T-cell (primary cell): ENCODE results near the gene GPR78. TPM values are rescaled to one million over a fixed set of nuclear protein-coding genes. Genes with fewer than 3 reads are reported as not detected.
"Not testable (repeated sequence)": the region's sequence is repeated elsewhere in the genome, so short reads cannot be mapped to it uniquely, and the experiment has no call there.

Experiments
- ATAC-seq, 4 experiments: fragments of 200-7000 bp in 3 of 4; fragments of 150-1000 bp in 1 of 4; cut with Tn5 transposase; replicated peaks in 1 of 4; 1 replicate in 3 of 4; 2 replicates in 1 of 4; pipeline ENCODE4 v1.10.0; 2021; ENCODE audit warnings: moderate library complexity in 3 of 4, mild to moderate bottlenecking in 2 of 4, moderate number of reproducible peaks in 1 of 4
- CTCF ChIA-PET, 2 donors: fragments of 300-600 bp; sonication (Branson Sonifier 250); formaldehyde crosslinking; loops; one replicate each; lab custom pipeline; 2022; ENCODE audit warnings: antibody characterized with exemption in 2 of 2; lab: Charles Lee
- POLR2A ChIA-PET, 2 donors: fragments of 300-600 bp; sonication (Branson Sonifier 250); formaldehyde crosslinking; loops; one replicate each; lab custom pipeline; 2022; ENCODE audit warnings: antibody characterized with exemption in 2 of 2; lab: Charles Lee
- DNase-seq, 35 experiments: peaks; one replicate each; pipeline versions ENCODE4 v3.0.0 to v3.0.0-alpha.2; 2013 to 2023
- H3K27ac ChIP-seq: one replicate; pipeline ENCODE4 v1.5.1; 2013; ENCODE audit warnings: low read length
- H3K27me3 ChIP-seq, 2 experiments: replicated peaks in 1 of 2; 1 replicate in 1 of 2; 2 replicates in 1 of 2; pipeline versions ENCODE4 v1.6.1 to v1.7.0; 2013; ENCODE audit warnings: low read length in 1 of 2, mixed read lengths in 1 of 2; ENCODE audit not compliant: control insufficient read depth in 2 of 2, insufficient read depth in 2 of 2; ENCODE audit errors: extremely low read depth in 1 of 2
- H3K36me3 ChIP-seq, 2 donors: 1 replicate in 1 of 2; 2 replicates in 1 of 2; pipeline versions ENCODE4 v1.6.1 to v1.7.0; 2013; ENCODE audit warnings: low read length in 1 of 2; ENCODE audit not compliant: control insufficient read depth in 2 of 2, insufficient read depth in 1 of 2; ENCODE audit errors: extremely low read depth in 1 of 2
- H3K4me1 ChIP-seq, 2 experiments: 1 replicate in 1 of 2; 2 replicates in 1 of 2; pipeline versions ENCODE4 v1.6.1 to v1.7.0; 2013; ENCODE audit warnings: low read length in 2 of 2, mixed read lengths in 1 of 2; ENCODE audit not compliant: insufficient read depth in 2 of 2, control insufficient read depth in 1 of 2; ENCODE audit errors: extremely low read depth in 1 of 2
- H3K4me3 ChIP-seq, 2 donors: 1 replicate in 1 of 2; 2 replicates in 1 of 2; pipeline versions ENCODE4 v1.5.1 to v1.7.0; 2013; ENCODE audit warnings: mild to moderate bottlenecking in 2 of 2, low read length in 1 of 2, moderate library complexity in 1 of 2; ENCODE audit not compliant: control insufficient read depth in 1 of 2; ENCODE audit errors: extremely low read depth in 1 of 2
- H3K9me3 ChIP-seq: 2 replicates; pipeline ENCODE4 v1.7.0; 2013
- H3K27ac Mint-ChIP-seq, 2 donors: one replicate each; pipeline ENCODE4 v1.8.0; 2020 to 2021; ENCODE audit warnings: mild to moderate bottlenecking in 2 of 2, mixed read lengths in 2 of 2
- H3K27me3 Mint-ChIP-seq, 2 donors: one replicate each; pipeline ENCODE4 v1.8.0; 2021 to 2022; ENCODE audit warnings: mixed read lengths in 2 of 2
- H3K36me3 Mint-ChIP-seq: one replicate; pipeline ENCODE4 v1.8.0; 2021; ENCODE audit warnings: mixed read lengths
- H3K4me1 Mint-ChIP-seq, 3 donors: one replicate each; pipeline ENCODE4 v1.8.0; 2020 to 2022; ENCODE audit warnings: mixed read lengths in 3 of 3, mild to moderate bottlenecking in 1 of 3
- H3K4me3 Mint-ChIP-seq, 3 donors: one replicate each; pipeline ENCODE4 v1.8.0; 2020 to 2022; ENCODE audit warnings: mild to moderate bottlenecking in 3 of 3, mixed read lengths in 3 of 3, moderate library complexity in 3 of 3
- H3K9me3 Mint-ChIP-seq, 3 donors: one replicate each; pipeline ENCODE4 v1.8.0; 2020 to 2022; ENCODE audit warnings: mixed read lengths in 3 of 3
- WGBS: methylation state at CpG from one replicate; pipeline ENCODE4 v1.1.5; 2013; ENCODE audit warnings: missing lambda C conversion rate; ENCODE audit not compliant: insufficient coverage; 5-methylcytosine and 5-hydroxymethylcytosine counted together
- total RNA-seq, 35 experiments: library from RNA in 6 of 35; stranded (reverse) in 6 of 35; fragments of 120-200 nt in 1 of 35; gene quantifications; one replicate each; pipeline versions ENCODE4 v1.2.1 to v1.2.4 and lab custom pipeline; 2013 to 2026

The GPR78 gene
- total RNA-seq, 5 donors from 2014 or later (not counting 1 experiment from before 2014, with no cell fraction given), result not detected

DNA sequence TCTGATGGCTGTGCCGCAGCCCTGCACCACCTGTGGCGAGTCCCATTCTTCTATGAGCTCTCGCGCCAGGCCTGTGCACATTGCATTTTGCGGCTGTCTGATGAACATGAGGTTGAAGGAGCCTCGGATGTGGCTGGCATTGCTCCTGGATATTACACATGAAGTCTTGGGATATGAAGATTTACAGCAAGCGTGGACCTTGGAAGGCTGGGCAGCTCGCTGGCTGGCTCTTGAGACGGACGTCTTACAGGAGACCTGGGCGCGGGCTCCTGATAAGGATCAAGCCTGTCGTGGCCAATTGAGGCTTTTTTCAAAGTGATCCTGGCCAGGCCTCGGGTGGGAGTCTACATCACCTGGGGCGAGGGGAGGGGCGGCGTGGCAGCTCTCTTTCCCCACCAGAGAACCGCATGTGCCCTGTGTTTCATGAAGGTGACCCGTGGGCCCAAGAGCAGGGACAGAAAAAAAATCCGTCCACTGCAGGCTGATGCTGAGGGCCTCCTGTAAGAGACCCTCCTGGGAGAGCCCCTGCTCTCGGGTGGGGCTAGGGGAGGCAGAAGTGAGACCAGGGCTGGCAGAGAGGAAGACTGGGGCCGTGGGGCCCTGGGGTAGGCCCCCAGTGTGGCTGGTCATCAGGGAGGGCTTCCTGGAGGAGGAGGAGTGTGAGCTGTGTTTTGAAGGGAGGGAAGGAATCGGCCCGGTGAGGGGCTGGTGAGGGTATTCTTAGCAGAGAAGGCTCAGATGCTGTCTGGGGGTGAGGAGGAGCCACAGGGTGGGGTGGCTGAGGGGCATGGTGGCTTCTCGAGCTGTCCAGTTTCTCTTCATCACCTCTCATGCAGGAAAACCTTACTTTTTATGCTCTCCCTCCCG lies 36.0 kb downstream of the GPR78 start:
- Histone ChIP-seq H3K27me3 (peaks cover 0 to 29% of the 10 kb centered on the region in 2 experiments), H3K27ac (no peak overlapping the region), H3K4me3 (no peak overlapping the region), H3K36me3 (no peaks in the 10 kb centered on the region), H3K4me1 (no peaks in the 10 kb centered on the region), H3K9me3 (no peaks in the 10 kb centered on the region)
- H3K27ac Mint-ChIP-seq, result no peak overlapping the region
- no peak for DNase-seq
- H3K36me3 Mint-ChIP-seq, result no peaks in the 10 kb centered on the region
- no peaks in the 10 kb centered on the region for H3K9me3 Mint-ChIP-seq
- no peak for ATAC-seq
- WGBS, result 77% methylated on average over 20 of the region's 26 CpGs
- no peak overlapping the region for H3K4me3 Mint-ChIP-seq
- no peaks in the 10 kb centered on the region for H3K4me1 Mint-ChIP-seq
- ChIA-PET POLR2A (no interaction called here), CTCF (no interaction called here)
- peaks cover 3 to 4% of the 10 kb centered on the region in 2 donors for H3K27me3 Mint-ChIP-seq

DNA sequence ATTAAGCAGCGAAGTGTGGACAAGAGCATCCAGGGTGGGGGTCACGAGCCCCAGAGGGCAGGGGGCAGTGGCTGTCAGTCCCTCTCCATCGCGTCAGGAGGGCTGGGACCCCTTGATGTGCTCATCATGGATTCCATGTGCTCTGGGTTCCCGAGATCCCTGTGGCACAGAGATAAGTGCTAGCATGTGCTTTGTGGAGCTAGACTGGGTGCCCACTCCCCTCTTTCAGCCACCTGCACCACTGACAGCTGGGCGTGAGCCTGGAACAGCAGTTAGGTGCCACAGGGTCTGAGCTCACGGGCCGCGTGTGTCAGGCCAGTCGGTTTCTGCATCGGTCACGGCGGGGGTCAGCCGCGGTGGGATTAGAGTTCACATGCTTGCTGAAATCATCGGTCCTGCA lies 36.6 kb downstream of the GPR78 start:
- Histone ChIP-seq H3K4me1 (no peaks in the 10 kb centered on the region), H3K4me3 (no peak overlapping the region), H3K27ac (no peak overlapping the region), H3K27me3 (peaks cover 0 to 23% of the 10 kb centered on the region in 2 experiments), H3K36me3 (no peaks in the 10 kb centered on the region), H3K9me3 (no peaks in the 10 kb centered on the region)
- ChIA-PET POLR2A (no interaction called here), CTCF (no interaction called here)
- no peak overlapping the region for H3K27ac Mint-ChIP-seq
- no peaks in the 10 kb centered on the region for H3K9me3 Mint-ChIP-seq
- H3K4me1 Mint-ChIP-seq, result no peaks in the 10 kb centered on the region
- H3K4me3 Mint-ChIP-seq, result no peak overlapping the region
- WGBS, result 91% methylated on average over 15 of the region's 16 CpGs
- peaks cover under 1 to 1% of the 10 kb centered on the region in 2 donors for H3K27me3 Mint-ChIP-seq
- DNase-seq, result no peak
- H3K36me3 Mint-ChIP-seq, result no peaks in the 10 kb centered on the region
- ATAC-seq, result no peak

DNA sequence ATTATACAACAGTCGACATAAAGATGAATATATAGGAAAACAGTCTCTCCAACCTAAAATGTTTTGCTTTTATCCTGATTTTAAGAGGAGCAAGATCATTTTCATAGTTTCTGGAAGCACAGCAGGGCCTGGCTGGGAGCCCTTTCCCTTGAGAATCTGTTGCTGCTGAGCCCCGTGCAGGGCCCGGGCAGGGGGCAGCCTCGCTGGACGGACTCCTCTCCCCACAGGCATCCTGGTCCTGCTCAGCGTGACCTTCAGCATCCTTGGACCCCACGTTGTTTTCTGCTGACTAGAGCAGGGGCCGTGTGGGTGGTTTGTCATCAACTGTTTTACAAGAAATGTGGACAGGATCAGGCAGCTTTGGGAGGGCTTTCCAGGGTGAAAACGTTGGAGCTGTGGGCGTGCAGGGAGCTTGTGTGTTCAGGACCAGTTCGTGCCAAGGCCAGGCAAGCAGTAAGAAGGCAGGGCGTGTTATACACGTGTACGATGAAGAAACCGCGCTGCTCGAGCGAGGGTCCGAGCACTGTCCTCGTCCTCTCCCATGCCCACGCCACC lies 37.4 kb downstream of the GPR78 start:
- Histone ChIP-seq H3K9me3 (no peaks in the 10 kb centered on the region), H3K27me3 (peaks cover 0 to 22% of the 10 kb centered on the region in 2 experiments), H3K4me3 (no peak overlapping the region), H3K36me3 (no peaks in the 10 kb centered on the region), H3K4me1 (no peaks in the 10 kb centered on the region), H3K27ac (no peak overlapping the region)
- H3K27ac Mint-ChIP-seq, result no peak overlapping the region
- CTCF ChIA-PET, result interaction anchor here in 1 of 2 donors (0.6 to 0.7 kb wide), 2 partner anchors 9 to 1515 kb away, joined by 4 to 6 read pairs; no protein-coding TSS in a partner anchor
- DNase-seq (no peak), ATAC-seq (no peak)
- no peaks in the 10 kb centered on the region for H3K9me3 Mint-ChIP-seq
- no peaks in the 10 kb centered on the region for H3K36me3 Mint-ChIP-seq
- no peaks in the 10 kb centered on the region for H3K27me3 Mint-ChIP-seq
- no peak overlapping the region for H3K4me3 Mint-ChIP-seq
- POLR2A ChIA-PET, result no interaction called here
- 78% methylated on average over 15 of the region's 21 CpGs for WGBS
- H3K4me1 Mint-ChIP-seq, result no peaks in the 10 kb centered on the region

DNA sequence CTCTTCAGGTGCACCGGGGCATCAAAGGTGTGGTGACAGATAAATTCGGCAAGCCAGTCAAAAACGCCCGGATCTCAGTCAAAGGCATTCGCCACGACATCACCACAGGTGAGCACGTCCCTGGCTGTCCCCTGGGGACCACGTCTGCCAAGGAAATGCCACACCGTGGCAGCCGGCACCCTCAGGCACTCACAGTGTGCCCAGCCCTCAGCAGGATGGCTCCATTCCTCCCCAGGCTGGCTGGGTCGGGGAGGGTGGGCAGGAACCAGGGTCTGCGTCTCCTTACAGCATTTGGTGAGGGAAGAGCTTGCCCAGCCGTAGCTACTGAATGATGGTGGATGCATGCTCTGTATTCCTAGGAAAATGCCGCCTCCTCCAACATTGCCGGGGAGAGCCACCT lies 38.2 kb downstream of the GPR78 start:
- 80% methylated on average over 9 of the region's 15 CpGs for WGBS

DNA sequence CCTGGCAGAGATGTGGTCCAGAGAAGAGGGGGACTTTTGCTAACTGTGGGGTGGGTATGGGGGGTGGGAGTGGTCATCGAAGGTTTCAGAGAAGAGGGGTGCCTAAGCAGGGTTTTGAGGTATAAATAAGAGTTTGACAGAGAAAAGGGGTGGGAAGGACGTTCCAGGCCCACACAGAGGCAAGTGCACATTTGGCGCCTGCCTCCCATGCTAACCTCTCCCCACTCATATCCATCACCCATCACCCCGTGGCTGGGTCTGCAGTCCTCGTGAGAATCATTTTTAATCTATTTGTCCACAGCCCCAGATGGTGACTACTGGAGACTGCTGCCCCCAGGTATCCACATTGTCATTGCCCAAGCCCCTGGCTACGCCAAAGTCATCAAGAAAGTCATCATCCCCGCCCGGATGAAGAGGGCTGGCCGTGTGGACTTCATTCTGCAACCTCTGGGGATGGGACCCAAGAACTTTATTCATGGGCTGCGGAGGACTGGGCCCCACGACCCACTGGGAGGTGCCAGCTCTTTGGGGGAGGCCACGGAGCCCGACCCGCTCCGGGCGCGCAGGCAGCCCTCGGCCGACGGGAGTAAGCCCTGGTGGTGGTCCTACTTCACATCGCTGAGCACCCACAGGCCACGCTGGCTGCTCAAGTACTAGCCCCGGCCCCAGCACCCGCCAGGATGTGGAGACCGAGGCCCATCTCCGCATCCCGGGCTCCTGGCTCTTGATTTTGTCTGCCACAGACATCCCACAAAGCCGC lies 38.9 kb downstream of the GPR78 start:
- H3K4me1 Mint-ChIP-seq, result no peaks in the 10 kb centered on the region
- POLR2A ChIA-PET, result no interaction called here
- Histone ChIP-seq H3K36me3 (no peaks in the 10 kb centered on the region), H3K4me3 (no peak overlapping the region), H3K4me1 (no peaks in the 10 kb centered on the region), H3K27ac (no peak overlapping the region), H3K9me3 (no peaks in the 10 kb centered on the region), H3K27me3 (peaks cover 0 to 9% of the 10 kb centered on the region in 2 experiments)
- 83% methylated on average over 23 of the region's 28 CpGs for WGBS
- CTCF ChIA-PET, result no interaction called here
- H3K4me3 Mint-ChIP-seq, result no peak overlapping the region
- DNase-seq, result no peak
- H3K27me3 Mint-ChIP-seq, result no peaks in the 10 kb centered on the region
- H3K36me3 Mint-ChIP-seq, result no peaks in the 10 kb centered on the region
- ATAC-seq, result no peak
- no peak overlapping the region for H3K27ac Mint-ChIP-seq
- no peaks in the 10 kb centered on the region for H3K9me3 Mint-ChIP-seq

More for the DNA sequence above, 38.2 kb downstream of the GPR78 start:
- Mint-ChIP-seq H3K4me3 (no peak overlapping the region), H3K27me3 (no peaks in the 10 kb centered on the region), H3K4me1 (no peaks in the 10 kb centered on the region), H3K27ac (no peak overlapping the region), H3K9me3 (no peaks in the 10 kb centered on the region), H3K36me3 (no peaks in the 10 kb centered on the region)
- ATAC-seq (no peak), DNase-seq (no peak)
- Histone ChIP-seq H3K4me1 (no peaks in the 10 kb centered on the region), H3K27me3 (peaks cover 0 to 17% of the 10 kb centered on the region in 2 experiments), H3K9me3 (no peaks in the 10 kb centered on the region), H3K27ac (no peak overlapping the region), H3K36me3 (no peaks in the 10 kb centered on the region), H3K4me3 (no peak overlapping the region)
- POLR2A ChIA-PET, result no interaction called here
- CTCF ChIA-PET, result interaction anchor here in 1 of 2 donors (0.6 to 0.7 kb wide), 2 partner anchors 10 to 1514 kb away, joined by 4 to 6 read pairs; no protein-coding TSS in a partner anchor

DNA sequence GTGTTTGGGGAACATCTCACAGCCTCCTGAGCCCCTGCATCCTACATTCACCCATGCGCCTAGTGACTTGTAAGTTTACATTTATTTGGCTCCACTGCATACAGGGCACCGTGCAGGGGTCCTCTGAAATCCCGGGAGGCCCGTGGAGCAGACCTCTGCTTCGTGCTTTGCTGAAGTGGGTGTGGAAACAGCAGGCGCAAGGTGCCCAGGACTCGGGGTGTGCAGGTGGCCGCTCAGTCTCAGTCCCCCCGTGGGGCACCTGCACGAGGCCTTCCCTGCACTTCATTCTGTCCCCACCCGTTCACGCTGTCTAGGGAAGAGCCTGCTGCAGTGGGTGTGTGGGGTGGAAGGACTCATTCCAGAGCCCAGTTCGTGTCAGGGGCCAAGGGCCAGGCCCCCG lies 40.9 kb downstream of the GPR78 start:
- CTCF ChIA-PET, H3K27me3 Mint-ChIP-seq, H3K9me3 Mint-ChIP-seq, H3K4me3 ChIP-seq, H3K4me1 Mint-ChIP-seq, DNase-seq, POLR2A ChIA-PET, H3K4me3 Mint-ChIP-seq, H3K27ac ChIP-seq, H3K36me3 Mint-ChIP-seq, H3K27ac Mint-ChIP-seq, H3K27me3 ChIP-seq, H3K4me1 ChIP-seq, ATAC-seq, H3K9me3 ChIP-seq, H3K36me3 ChIP-seq: not testable (repeated sequence)
- no CpG with 5 or more reads among the region's 14 CpGs for WGBS
